Panc1 (cell line): ENCODE results near the gene TUFM. TPM values are rescaled to one million over a fixed set of nuclear protein-coding genes. Genes with fewer than 3 reads are reported as not detected.

Experiments
- ATAC-seq: fragments of 200-7000 bp; cut with Tn5 transposase; 2 replicates; pipeline ENCODE4 v1.9.1; 2020; ENCODE audit warnings: mild to moderate bottlenecking, moderate library complexity
- BruUV-seq: library from RNA; stranded (reverse); fragments of 400-500 nt; replicated peaks from 2 replicates; lab custom pipeline; 2021; lab: Mats Ljungman, UMichigan
- CTCF ChIA-PET: fragments of 300-600 bp; sonication (Branson Sonifier 250); formaldehyde crosslinking; loops from one replicate; lab custom pipeline; 2022; ENCODE audit warnings: antibody characterized with exemption; lab: Charles Lee
- POLR2A ChIA-PET: fragments of 300-600 bp; sonication (Branson Sonifier 250); formaldehyde crosslinking; loops from one replicate; lab custom pipeline; 2022; ENCODE audit warnings: antibody characterized with exemption; lab: Charles Lee
- DNase-seq: peaks from one replicate; pipeline ENCODE4 v3.0.0-alpha.2; 2010; ENCODE audit warnings: low read depth, low spot score
- H3K27ac ChIP-seq: 2 replicates; pipeline ENCODE4 v1.5.1; 2011; ENCODE audit warnings: mild to moderate bottlenecking, low read length, inconsistent platforms
- H3K27me3 ChIP-seq: fragments of 200-500 bp; sonication (Bioruptor generic); 2 replicates; pipeline ENCODE4 v1.6.0; 2014; ENCODE audit warnings: low read length, inconsistent platforms; ENCODE audit not compliant: control insufficient read depth, insufficient read depth
- H3K36me3 ChIP-seq: fragments of 200-500 bp; sonication (Bioruptor generic); 2 replicates; pipeline ENCODE4 v1.5.1; 2014; ENCODE audit warnings: inconsistent platforms, mild to moderate bottlenecking, low read length, moderate library complexity; ENCODE audit not compliant: control insufficient read depth, insufficient read depth
- H3K4me1 ChIP-seq: 2 replicates; pipeline ENCODE4 v1.5.1; 2011; ENCODE audit warnings: inconsistent platforms, mild to moderate bottlenecking, low read length, moderate library complexity; ENCODE audit not compliant: control insufficient read depth, insufficient read depth
- H3K4me3 ChIP-seq, 2 experiments: 2 replicates each; pipeline ENCODE4 v1.5.1; 2011 to 2012; ENCODE audit warnings: low read depth in 2 of 2, low read length in 2 of 2, mild to moderate bottlenecking in 2 of 2, inconsistent platforms in 1 of 2, moderate library complexity in 1 of 2
- H3K9me3 ChIP-seq: fragments of 200-500 bp; sonication (Bioruptor generic); 2 replicates; pipeline ENCODE4 v1.5.1; 2014; ENCODE audit warnings: low read depth, mild to moderate bottlenecking, inconsistent platforms, low read length, moderate library complexity; ENCODE audit not compliant: control insufficient read depth, insufficient read depth
- POLR2AphosphoS5 ChIP-seq: IDR thresholded peaks from 2 replicates; pipeline ENCODE4 v1.6.1; 2012; ENCODE audit warnings: mild to moderate bottlenecking, low read depth, low read length, moderate library complexity
- REST ChIP-seq, 2 experiments: IDR thresholded peaks; 2 replicates each; pipeline ENCODE4 v1.6.1; 2011 to 2012; ENCODE audit warnings: low read depth in 2 of 2, control low read depth in 1 of 2, low read length in 1 of 2, mild to moderate bottlenecking in 1 of 2, moderate library complexity in 1 of 2; ENCODE audit not compliant: insufficient read depth in 1 of 2
- SIN3A ChIP-seq: IDR thresholded peaks from 2 replicates; pipeline ENCODE4 v1.6.1; 2012; ENCODE audit warnings: low read depth, mild to moderate bottlenecking, low read length, moderate library complexity, borderline replicate concordance; ENCODE audit not compliant: insufficient read depth
- TCF7L2 ChIP-seq: IDR thresholded peaks from 2 replicates; pipeline ENCODE4 v1.6.1; 2011; ENCODE audit warnings: mild to moderate bottlenecking, low read depth, low read length, inconsistent platforms
- in situ Hi-C: cut with HindIII; loops from 2 replicates; pipeline ENCODE4 v1.10.0; 2016; ENCODE audit warnings: low sequenced_read_pairs, low pct_unique_long_range_greater_than_20kb
- intact Hi-C: fragments of 100-400 bp; cut with micrococcal nuclease; formaldehyde crosslinking; loops from one replicate; pipeline ENCODE4 v1.10.0; 2022; ENCODE audit not compliant: unreplicated experiment
- total RNA-seq: library from RNA; stranded (reverse); gene quantifications from one replicate; pipeline ENCODE4 v1.2.1, GENCODE V29; 2021; ENCODE audit not compliant: unreplicated experiment
- TF ChIP-seq, protein P1 (sequence below): fragments of 450-650 bp; IDR thresholded peaks from 2 replicates; pipeline ENCODE4 v1.5.1; 2017; ENCODE audit warnings: mild to moderate bottlenecking

Gene TUFM
- total RNA-seq, 1 experiment from 2014 or later: 231 TPM

DNA sequence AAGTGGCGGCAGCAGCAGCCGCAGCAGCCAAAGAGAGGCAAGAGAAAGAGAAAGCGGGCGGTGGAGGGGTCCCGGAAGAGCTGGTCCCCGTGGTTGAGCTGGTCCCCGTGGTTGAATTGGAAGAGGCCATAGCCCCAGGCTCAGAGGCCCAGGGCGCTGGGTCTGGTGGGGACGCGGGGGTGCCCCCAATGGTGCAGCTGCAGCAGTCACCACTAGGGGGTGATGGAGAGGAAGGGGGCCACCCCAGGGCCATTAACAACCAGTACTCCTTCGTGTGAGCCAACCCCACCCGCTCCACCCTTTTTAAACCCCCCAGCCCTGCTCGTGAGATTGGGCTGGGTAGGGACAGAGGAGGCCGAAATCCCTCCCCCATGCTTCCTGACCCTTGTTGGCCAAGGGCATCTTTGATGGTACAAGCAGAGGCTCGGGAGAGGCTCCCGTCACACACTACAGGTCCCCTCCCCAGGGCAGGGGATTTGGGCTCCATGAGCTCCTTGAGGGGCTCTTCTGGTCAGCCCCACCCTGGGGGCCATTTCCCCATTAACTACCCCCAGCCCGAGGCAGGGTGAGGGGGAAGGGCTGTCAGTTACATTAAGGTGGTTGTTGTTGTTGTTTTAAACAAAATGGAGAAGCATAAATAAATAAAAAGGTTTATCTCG lies 27.5 kb upstream of the TUFM start:
- H3K4me3 ChIP-seq: no peak overlapping the region
- POLR2A ChIA-PET: interaction anchor here (0.7 kb wide), 1 partner anchor 29 kb away, joined by 3 read pairs; no protein-coding TSS in a partner anchor
- no peaks in the 10 kb centered on the region for H3K9me3 ChIP-seq
- H3K27ac ChIP-seq: no peak overlapping the region
- no peaks in the 10 kb centered on the region for H3K27me3 ChIP-seq
- no peak for ATAC-seq
- TF ChIP-seq REST (IDR thresholded peaks at IDR 0.05; ENCODE audit: insufficient read depth in 1 of 2, low read depth in 2 of 2, low read length in 1 of 2): no peak
- TF ChIP-seq SIN3A: no peak
- TF ChIP-seq, protein P1, sequence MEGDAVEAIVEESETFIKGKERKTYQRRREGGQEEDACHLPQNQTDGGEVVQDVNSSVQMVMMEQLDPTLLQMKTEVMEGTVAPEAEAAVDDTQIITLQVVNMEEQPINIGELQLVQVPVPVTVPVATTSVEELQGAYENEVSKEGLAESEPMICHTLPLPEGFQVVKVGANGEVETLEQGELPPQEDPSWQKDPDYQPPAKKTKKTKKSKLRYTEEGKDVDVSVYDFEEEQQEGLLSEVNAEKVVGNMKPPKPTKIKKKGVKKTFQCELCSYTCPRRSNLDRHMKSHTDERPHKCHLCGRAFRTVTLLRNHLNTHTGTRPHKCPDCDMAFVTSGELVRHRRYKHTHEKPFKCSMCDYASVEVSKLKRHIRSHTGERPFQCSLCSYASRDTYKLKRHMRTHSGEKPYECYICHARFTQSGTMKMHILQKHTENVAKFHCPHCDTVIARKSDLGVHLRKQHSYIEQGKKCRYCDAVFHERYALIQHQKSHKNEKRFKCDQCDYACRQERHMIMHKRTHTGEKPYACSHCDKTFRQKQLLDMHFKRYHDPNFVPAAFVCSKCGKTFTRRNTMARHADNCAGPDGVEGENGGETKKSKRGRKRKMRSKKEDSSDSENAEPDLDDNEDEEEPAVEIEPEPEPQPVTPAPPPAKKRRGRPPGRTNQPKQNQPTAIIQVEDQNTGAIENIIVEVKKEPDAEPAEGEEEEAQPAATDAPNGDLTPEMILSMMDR: peak; percentile 88
- DNase-seq: no peak
- intact Hi-C loops: loop anchor here (10.0 kb wide), 1 partner anchor 71 kb away; no protein-coding TSS in a partner anchor
- TSS peak; percentile 79 for BruUV-seq
- CTCF ChIA-PET: interaction anchor here (0.5 to 1.0 kb wide), 2 partner anchors 62 to 69 kb away, joined by 3 to 4 read pairs; no protein-coding TSS in a partner anchor
- in situ Hi-C loops: no loop called here
- peaks cover 27% of the 10 kb centered on the region for H3K4me1 ChIP-seq
- H3K36me3 ChIP-seq: no peaks in the 10 kb centered on the region; the same call in 1 of the 2 replicates

- ChIA-PET POLR2A (no interaction called here), CTCF (interaction anchor here (0.5 to 1.0 kb wide), 3 partner anchors 14 to 70 kb away, joined by 3 to 4 read pairs (median 4); no protein-coding TSS in a partner anchor)
- DNase-seq (no peak), ATAC-seq (no peak)
- Histone ChIP-seq H3K4me1 (peaks cover 26% of the 10 kb centered on the region), H3K27ac (no peak overlapping the region), H3K27me3 (no peaks in the 10 kb centered on the region), H3K9me3 (no peaks in the 10 kb centered on the region), H3K36me3 (no peaks in the 10 kb centered on the region; the same call in 1 of the 2 replicates), H3K4me3 (no peak overlapping the region)
- 0 out of 2 replicates have a peak, but pooled peaks have one; percentile 13 for TF ChIP-seq POLR2AphosphoS5
- TF ChIP-seq SIN3A: no peak
- in situ Hi-C loops: no loop called here
- intact Hi-C loops: loop anchor here (10.0 kb wide), 1 partner anchor 72 kb away; no protein-coding TSS in a partner anchor
- BruUV-seq: no TSS peak
Observed at GRCh38 chr16:28872952-28873351, 26.8 kb upstream of the TUFM start.

DNA sequence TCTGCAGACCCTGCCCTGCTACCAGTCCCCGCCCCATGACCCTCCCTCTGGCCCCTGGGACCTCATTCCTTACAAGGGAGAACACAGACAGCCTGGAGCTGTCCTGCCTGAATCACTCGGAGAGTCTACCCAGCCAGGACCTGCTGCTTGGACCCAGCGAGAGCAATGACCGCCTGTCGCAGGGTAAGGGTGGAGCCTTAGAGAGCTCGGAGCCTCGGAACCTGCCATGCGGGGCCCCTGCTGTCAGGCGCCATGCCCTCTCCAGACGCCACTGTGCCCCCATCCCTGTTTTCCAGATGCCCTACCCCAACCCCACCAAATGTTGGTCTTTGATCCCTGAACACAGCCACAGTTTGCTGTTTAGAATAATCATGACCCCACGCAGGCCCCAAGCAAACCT lies 23.1 kb upstream of the TUFM start:
- Histone ChIP-seq H3K36me3 (no peaks in the 10 kb centered on the region; the same call in 1 of the 2 replicates), H3K4me1 (peaks cover 10% of the 10 kb centered on the region), H3K4me3 (no peak overlapping the region), H3K9me3 (no peaks in the 10 kb centered on the region), H3K27me3 (no peaks in the 10 kb centered on the region), H3K27ac (no peak overlapping the region)
- no peak for TF ChIP-seq REST (IDR thresholded peaks at IDR 0.05; ENCODE audit: insufficient read depth in 1 of 2, low read depth in 2 of 2, low read length in 1 of 2)
- no peak for TF ChIP-seq SIN3A
- no peak for TF ChIP-seq POLR2AphosphoS5
- no peak for TF ChIP-seq TCF7L2
- TF ChIP-seq, protein P1: no peak
- CTCF ChIA-PET: no interaction called here
- ATAC-seq: no peak
- in situ Hi-C loops: no loop called here
- DNase-seq: no peak
- intact Hi-C loops: no loop called here
- no TSS peak for BruUV-seq
- POLR2A ChIA-PET: no interaction called here
